Ishikawa (cell line): Measurements from ENCODE around the gene NXN.

Experiments used
- EGR1 ChIP-seq: IDR thresholded peaks from 2 replicates; pipeline ENCODE4 v1.6.1; 2012
- EP300 ChIP-seq: IDR thresholded peaks from 2 replicates; pipeline ENCODE4 v1.6.1; 2012; ENCODE audit warnings: borderline replicate concordance
- RAD21 ChIP-seq: IDR thresholded peaks from 2 replicates; pipeline ENCODE4 v1.6.1; 2012; ENCODE audit warnings: low read depth

DNA sequence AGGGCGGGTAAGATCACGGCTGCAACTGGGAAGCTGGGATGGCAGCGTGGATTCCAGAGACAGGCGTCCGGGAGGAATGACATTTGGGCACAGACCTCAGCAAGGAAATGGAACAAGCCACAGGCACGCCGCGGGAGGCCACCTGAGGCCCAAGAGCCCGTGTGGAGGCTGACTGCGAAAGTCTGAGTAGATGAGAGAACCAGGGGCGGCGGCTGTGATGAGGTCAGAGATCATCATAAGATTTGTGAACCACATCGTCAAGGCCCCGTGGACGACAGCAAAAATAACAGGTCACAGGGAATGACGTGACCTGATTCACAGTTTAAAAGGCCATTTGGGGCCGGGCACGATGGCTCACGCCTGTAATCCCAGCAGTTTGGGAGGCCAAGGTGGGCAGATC is 149.2 kb downstream of the NXN start:
- TF ChIP-seq EGR1 (no peak), RAD21 (no peak), EP300 (no peak)
